Panc1 (cell line): ENCODE results near the gene PRKCQ. TPM values are rescaled to one million over a fixed set of nuclear protein-coding genes. Genes with fewer than 3 reads are reported as not detected.

Experiments
- ATAC-seq: fragments of 200-7000 bp; cut with Tn5 transposase; 2 replicates; pipeline ENCODE4 v1.9.1; 2020; ENCODE audit warnings: mild to moderate bottlenecking, moderate library complexity
- BruUV-seq: library from RNA; stranded (reverse); fragments of 400-500 nt; replicated peaks from 2 replicates; lab custom pipeline; 2021; lab: Mats Ljungman, UMichigan
- CTCF ChIA-PET: fragments of 300-600 bp; sonication (Branson Sonifier 250); formaldehyde crosslinking; loops from one replicate; lab custom pipeline; 2022; ENCODE audit warnings: antibody characterized with exemption; lab: Charles Lee
- POLR2A ChIA-PET: fragments of 300-600 bp; sonication (Branson Sonifier 250); formaldehyde crosslinking; loops from one replicate; lab custom pipeline; 2022; ENCODE audit warnings: antibody characterized with exemption; lab: Charles Lee
- DNase-seq: peaks from one replicate; pipeline ENCODE4 v3.0.0-alpha.2; 2010; ENCODE audit warnings: low read depth, low spot score
- H3K27ac ChIP-seq: 2 replicates; pipeline ENCODE4 v1.5.1; 2011; ENCODE audit warnings: mild to moderate bottlenecking, low read length, inconsistent platforms
- H3K27me3 ChIP-seq: fragments of 200-500 bp; sonication (Bioruptor generic); 2 replicates; pipeline ENCODE4 v1.6.0; 2014; ENCODE audit warnings: low read length, inconsistent platforms; ENCODE audit not compliant: control insufficient read depth, insufficient read depth
- H3K36me3 ChIP-seq: fragments of 200-500 bp; sonication (Bioruptor generic); 2 replicates; pipeline ENCODE4 v1.5.1; 2014; ENCODE audit warnings: inconsistent platforms, mild to moderate bottlenecking, low read length, moderate library complexity; ENCODE audit not compliant: control insufficient read depth, insufficient read depth
- H3K4me1 ChIP-seq: 2 replicates; pipeline ENCODE4 v1.5.1; 2011; ENCODE audit warnings: inconsistent platforms, mild to moderate bottlenecking, low read length, moderate library complexity; ENCODE audit not compliant: control insufficient read depth, insufficient read depth
- H3K4me3 ChIP-seq, 2 experiments: 2 replicates each; pipeline ENCODE4 v1.5.1; 2011 to 2012; ENCODE audit warnings: low read depth in 2 of 2, low read length in 2 of 2, mild to moderate bottlenecking in 2 of 2, inconsistent platforms in 1 of 2, moderate library complexity in 1 of 2
- H3K9me3 ChIP-seq: fragments of 200-500 bp; sonication (Bioruptor generic); 2 replicates; pipeline ENCODE4 v1.5.1; 2014; ENCODE audit warnings: low read depth, mild to moderate bottlenecking, inconsistent platforms, low read length, moderate library complexity; ENCODE audit not compliant: control insufficient read depth, insufficient read depth
- CTCF ChIP-seq: fragments of 450-650 bp; IDR thresholded peaks from 2 replicates; pipeline ENCODE4 v1.5.1; 2017; ENCODE audit warnings: mild to moderate bottlenecking
- POLR2AphosphoS5 ChIP-seq: IDR thresholded peaks from 2 replicates; pipeline ENCODE4 v1.6.1; 2012; ENCODE audit warnings: mild to moderate bottlenecking, low read depth, low read length, moderate library complexity
- REST ChIP-seq, 2 experiments: IDR thresholded peaks; 2 replicates each; pipeline ENCODE4 v1.6.1; 2011 to 2012; ENCODE audit warnings: low read depth in 2 of 2, control low read depth in 1 of 2, low read length in 1 of 2, mild to moderate bottlenecking in 1 of 2, moderate library complexity in 1 of 2; ENCODE audit not compliant: insufficient read depth in 1 of 2
- SIN3A ChIP-seq: IDR thresholded peaks from 2 replicates; pipeline ENCODE4 v1.6.1; 2012; ENCODE audit warnings: low read depth, mild to moderate bottlenecking, low read length, moderate library complexity, borderline replicate concordance; ENCODE audit not compliant: insufficient read depth
- TCF7L2 ChIP-seq: IDR thresholded peaks from 2 replicates; pipeline ENCODE4 v1.6.1; 2011; ENCODE audit warnings: mild to moderate bottlenecking, low read depth, low read length, inconsistent platforms
- in situ Hi-C: cut with HindIII; loops from 2 replicates; pipeline ENCODE4 v1.10.0; 2016; ENCODE audit warnings: low sequenced_read_pairs, low pct_unique_long_range_greater_than_20kb
- intact Hi-C: fragments of 100-400 bp; cut with micrococcal nuclease; formaldehyde crosslinking; loops from one replicate; pipeline ENCODE4 v1.10.0; 2022; ENCODE audit not compliant: unreplicated experiment
- total RNA-seq: library from RNA; stranded (reverse); gene quantifications from one replicate; pipeline ENCODE4 v1.2.1, GENCODE V29; 2021; ENCODE audit not compliant: unreplicated experiment

PRKCQ gene
- total RNA-seq, 1 experiment from 2014 or later: 0.23 TPM

GRCh38 chr10:6590100-6590499 lies 10.0 kb upstream of the PRKCQ start:
- intact Hi-C loops (no loop called here), in situ Hi-C loops (no loop called here)
- TF ChIP-seq TCF7L2: no peak
- no peak for TF ChIP-seq REST (IDR thresholded peaks at IDR 0.05; ENCODE audit: insufficient read depth in 1 of 2, low read depth in 2 of 2, low read length in 1 of 2)
- no peak for TF ChIP-seq SIN3A
- no peak for TF ChIP-seq CTCF
- no peak for TF ChIP-seq POLR2AphosphoS5
- Histone ChIP-seq H3K27ac (no peak overlapping the region), H3K36me3 (no peaks in the 10 kb centered on the region), H3K4me1 (no peaks in the 10 kb centered on the region), H3K27me3 (no peaks in the 10 kb centered on the region; the same call in 1 of the 2 replicates), H3K4me3 (no peak overlapping the region), H3K9me3 (no peaks in the 10 kb centered on the region)
- no peak for ATAC-seq
- no TSS peak for BruUV-seq
- ChIA-PET POLR2A (no interaction called here), CTCF (no interaction called here)
- no peak for DNase-seq

DNA sequence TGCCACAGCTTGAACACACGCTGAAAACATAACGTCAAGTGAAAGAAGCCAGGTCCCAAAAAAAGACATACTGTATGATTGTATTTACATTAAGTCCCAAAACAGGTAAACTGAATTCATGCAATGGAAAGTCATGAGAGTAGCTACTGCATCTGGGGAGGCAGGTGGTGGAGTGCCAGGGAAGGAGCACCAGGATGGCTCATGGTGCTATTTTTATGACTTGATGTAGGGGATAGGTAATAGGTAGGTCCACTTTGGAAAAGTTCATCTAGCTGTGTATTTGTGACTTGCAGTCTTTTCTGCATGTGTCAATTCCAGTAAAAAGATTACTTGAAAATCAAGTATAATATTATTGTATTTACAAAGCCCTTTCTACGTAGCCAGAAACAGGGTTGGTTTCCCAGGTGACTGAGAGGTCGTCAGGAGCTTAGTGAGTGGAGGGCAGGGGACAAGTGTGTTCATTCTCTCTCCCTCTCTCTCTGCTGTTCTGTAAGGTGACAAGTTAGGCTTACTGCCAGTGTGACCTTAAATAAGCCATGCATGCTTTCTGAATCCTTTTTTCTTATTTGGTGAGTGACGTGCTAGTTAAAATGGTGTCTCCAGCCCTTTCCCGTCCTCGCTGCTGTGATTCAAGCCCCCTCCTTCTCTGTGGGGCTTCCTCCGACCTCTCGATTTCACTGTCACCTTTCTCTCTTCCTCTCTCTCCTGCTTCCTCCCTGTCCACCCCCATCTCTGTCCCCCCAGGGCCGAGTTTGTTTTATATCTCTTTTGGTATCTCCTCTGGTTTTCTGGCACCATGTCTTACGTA lies 9.4 kb upstream of the PRKCQ start:
- BruUV-seq: no TSS peak
- ATAC-seq (no peak), DNase-seq (no peak)
- in situ Hi-C loops (no loop called here), intact Hi-C loops (no loop called here)
- no peaks in the 10 kb centered on the region for H3K9me3 ChIP-seq
- no peak overlapping the region for H3K27ac ChIP-seq
- CTCF ChIA-PET: no interaction called here
- POLR2A ChIA-PET: no interaction called here
- TF ChIP-seq CTCF (no peak), REST (IDR thresholded peaks at IDR 0.05; ENCODE audit: insufficient read depth in 1 of 2, low read depth in 2 of 2, low read length in 1 of 2) (no peak), POLR2AphosphoS5 (no peak), SIN3A (no peak), TCF7L2 (no peak)
- H3K4me1 ChIP-seq: no peaks in the 10 kb centered on the region
- H3K27me3 ChIP-seq: no peaks in the 10 kb centered on the region; the same call in 1 of the 2 replicates
- no peaks in the 10 kb centered on the region for H3K36me3 ChIP-seq
- H3K4me3 ChIP-seq: no peak overlapping the region
